ENCODE measurements around the gene COL8A2.

DNA sequence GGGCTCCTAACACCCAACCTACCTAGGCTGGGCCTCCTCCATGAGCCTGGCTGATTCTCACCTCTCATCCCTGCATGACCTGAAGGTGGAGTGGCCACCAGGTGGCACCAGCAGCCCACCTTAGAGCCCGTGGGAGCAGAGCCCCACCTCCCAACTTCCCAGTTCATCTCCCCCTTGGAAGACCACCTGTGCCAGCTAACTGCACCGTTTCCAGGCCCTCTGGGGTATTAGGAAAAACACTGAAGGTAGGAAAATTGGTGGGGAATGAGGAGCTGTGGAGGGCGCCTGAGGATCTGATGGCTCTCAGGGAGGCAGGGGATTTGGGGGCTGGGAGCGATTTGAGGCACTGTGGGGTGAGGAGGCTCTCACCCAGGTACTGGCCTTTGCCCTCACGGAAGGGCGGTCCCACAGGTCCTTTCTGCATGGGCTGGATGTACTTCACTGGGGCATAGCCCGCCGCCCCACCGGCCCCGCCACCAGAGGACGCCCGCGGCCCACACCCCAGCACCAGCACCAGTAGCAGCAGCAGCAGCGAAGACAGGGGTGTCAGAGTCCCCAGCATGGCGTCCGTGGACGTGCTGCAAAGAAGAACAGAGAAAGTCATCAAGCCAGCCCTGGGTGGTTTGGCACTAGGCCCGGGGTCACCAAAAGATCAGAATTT, 25.2 kb downstream of the COL8A2 start:
- TF ChIP-seq EZH2 (IDR thresholded peaks at IDR 0.05; ENCODE audit: borderline replicate concordance, low read depth, low read length, severe bottlenecking) (no peak), POLR2A (IDR thresholded peaks at IDR 0.05; ENCODE audit: low read depth, low read length) (no peak), GATA2 (IDR thresholded peaks at IDR 0.05; ENCODE audit: insufficient read depth, insufficient read length, low read depth, low read length) (no peak), MYC (IDR thresholded peaks at IDR 0.05; ENCODE audit: low read depth, low read length) (no peak)
- TF ChIP-seq, protein P1, sequence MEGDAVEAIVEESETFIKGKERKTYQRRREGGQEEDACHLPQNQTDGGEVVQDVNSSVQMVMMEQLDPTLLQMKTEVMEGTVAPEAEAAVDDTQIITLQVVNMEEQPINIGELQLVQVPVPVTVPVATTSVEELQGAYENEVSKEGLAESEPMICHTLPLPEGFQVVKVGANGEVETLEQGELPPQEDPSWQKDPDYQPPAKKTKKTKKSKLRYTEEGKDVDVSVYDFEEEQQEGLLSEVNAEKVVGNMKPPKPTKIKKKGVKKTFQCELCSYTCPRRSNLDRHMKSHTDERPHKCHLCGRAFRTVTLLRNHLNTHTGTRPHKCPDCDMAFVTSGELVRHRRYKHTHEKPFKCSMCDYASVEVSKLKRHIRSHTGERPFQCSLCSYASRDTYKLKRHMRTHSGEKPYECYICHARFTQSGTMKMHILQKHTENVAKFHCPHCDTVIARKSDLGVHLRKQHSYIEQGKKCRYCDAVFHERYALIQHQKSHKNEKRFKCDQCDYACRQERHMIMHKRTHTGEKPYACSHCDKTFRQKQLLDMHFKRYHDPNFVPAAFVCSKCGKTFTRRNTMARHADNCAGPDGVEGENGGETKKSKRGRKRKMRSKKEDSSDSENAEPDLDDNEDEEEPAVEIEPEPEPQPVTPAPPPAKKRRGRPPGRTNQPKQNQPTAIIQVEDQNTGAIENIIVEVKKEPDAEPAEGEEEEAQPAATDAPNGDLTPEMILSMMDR (IDR thresholded peaks at IDR 0.05; ENCODE audit: extremely low read depth in 1 of 2, insufficient read depth in 1 of 2, low read depth in 1 of 2, low read length in 2 of 2), result peak; percentile 84
- TF ChIP-seq, protein P2, sequence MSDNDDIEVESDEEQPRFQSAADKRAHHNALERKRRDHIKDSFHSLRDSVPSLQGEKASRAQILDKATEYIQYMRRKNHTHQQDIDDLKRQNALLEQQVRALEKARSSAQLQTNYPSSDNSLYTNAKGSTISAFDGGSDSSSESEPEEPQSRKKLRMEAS (IDR thresholded peaks at IDR 0.05; ENCODE audit: insufficient read depth, insufficient read length), result no peak

Data from endothelial cell of umbilical vein (primary cell).